Breast epithelium (tissue), 3 donors: ENCODE data around the gene ERBIN.

Experiments
- CTCF ChIP-seq, 3 donors: fragments of 450-650 bp; IDR thresholded peaks; one replicate each; pipeline ENCODE4 v1.5.1; 2016 to 2017; ENCODE audit warnings: antibody characterized with exemption in 3 of 3, mild to moderate bottlenecking in 3 of 3, moderate library complexity in 3 of 3
- POLR2A ChIP-seq: fragments of 450-650 bp; IDR thresholded peaks from one replicate; pipeline ENCODE4 v1.6.1; 2016; ENCODE audit warnings: antibody characterized with exemption, mild to moderate bottlenecking, moderate library complexity

DNA sequence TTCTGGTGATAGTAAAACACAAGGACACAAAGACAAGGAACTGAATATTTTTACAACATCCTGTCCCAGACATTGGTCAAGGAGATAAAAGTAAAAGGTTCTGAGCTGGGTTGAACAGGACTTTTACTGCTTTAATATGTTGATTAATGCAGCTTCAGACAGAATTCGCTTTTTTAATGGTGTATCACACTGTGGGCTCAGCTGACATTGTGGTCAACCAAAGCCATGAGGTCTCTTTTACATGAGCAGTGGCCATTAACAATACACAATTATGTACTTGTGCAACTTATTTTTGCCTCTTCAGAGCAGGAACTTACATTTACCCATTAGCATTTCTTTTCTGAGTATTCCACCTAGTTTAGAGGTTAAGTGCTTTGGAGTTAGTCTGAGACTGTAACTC, 22.8 kb upstream of the ERBIN start:
- TF ChIP-seq CTCF (IDR thresholded peaks at IDR 0.05) (no peak), POLR2A (no peak)
